ENCODE measurements around the gene DST.

- TF ChIP-seq CTCF (IDR thresholded peaks at IDR 0.05) (no peak), POLR2A (IDR thresholded peaks at IDR 0.05) (no peak)
Measured at GRCh38 chr6:56691286-56691595, 48.6 kb upstream of the DST start.
